Trophoblast cell (in vitro differentiated cells and primary cell): ENCODE data around the gene MAPK1.
A peak's percentile ranks its signal among the peaks of the same experiment; 100 is the strongest.

Source experiments
- DNase-seq, 2 donors: peaks; one replicate each; pipeline ENCODE4 v3.0.0-alpha.2; 2016
- H2AFZ ChIP-seq: 2 replicates; pipeline ENCODE4 v1.6.1; 2013; ENCODE audit warnings: low read length, moderate library complexity, mild to moderate bottlenecking; ENCODE audit not compliant: insufficient read depth, poor library complexity
- H2AK5ac ChIP-seq: 2 replicates; pipeline ENCODE4 v1.6.1; 2013; ENCODE audit warnings: mild to moderate bottlenecking, low read length
- H2BK120ac ChIP-seq: 2 replicates; pipeline ENCODE4 v1.6.1; 2013; ENCODE audit warnings: low read length, mild to moderate bottlenecking, moderate library complexity; ENCODE audit not compliant: insufficient read depth, poor library complexity
- H2BK12ac ChIP-seq: 2 replicates; pipeline ENCODE4 v1.6.1; 2013; ENCODE audit warnings: mild to moderate bottlenecking, low read length, moderate library complexity
- H2BK5ac ChIP-seq: 2 replicates; pipeline ENCODE4 v1.6.1; 2013; ENCODE audit warnings: low read length, low read depth, moderate library complexity, mild to moderate bottlenecking; ENCODE audit not compliant: poor library complexity
- H3K14ac ChIP-seq: 2 replicates; pipeline ENCODE4 v1.6.1; 2013; ENCODE audit warnings: mild to moderate bottlenecking, low read length
- H3K18ac ChIP-seq: 2 replicates; pipeline ENCODE4 v1.6.1; 2013; ENCODE audit warnings: mild to moderate bottlenecking, low read length
- H3K23ac ChIP-seq: 2 replicates; pipeline ENCODE4 v1.6.1; 2013; ENCODE audit warnings: low read length
- H3K27ac ChIP-seq: 2 replicates; pipeline ENCODE4 v1.5.1; 2013; ENCODE audit warnings: low read depth, mild to moderate bottlenecking, inconsistent platforms, low read length, moderate library complexity
- H3K27me3 ChIP-seq: 2 replicates; pipeline ENCODE4 v1.6.1; 2013; ENCODE audit warnings: inconsistent platforms, mild to moderate bottlenecking, low read length, moderate library complexity; ENCODE audit not compliant: insufficient read depth
- H3K36me3 ChIP-seq, 2 experiments: 1 replicate in 1 of 2; 2 replicates in 1 of 2; pipeline ENCODE4 v1.6.1; 2013; ENCODE audit warnings: low read length in 2 of 2, mild to moderate bottlenecking in 2 of 2, moderate library complexity in 1 of 2; ENCODE audit not compliant: insufficient read depth in 2 of 2, control insufficient read depth in 1 of 2
- H3K4ac ChIP-seq: 2 replicates; pipeline ENCODE4 v1.6.1; 2013; ENCODE audit warnings: low read depth, mild to moderate bottlenecking, low read length, moderate library complexity
- H3K4me1 ChIP-seq, 2 experiments: 1 replicate in 1 of 2; 2 replicates in 1 of 2; pipeline ENCODE4 v1.6.1; 2013; ENCODE audit warnings: low read length in 2 of 2, mild to moderate bottlenecking in 2 of 2, moderate library complexity in 1 of 2; ENCODE audit not compliant: insufficient read depth in 2 of 2, control insufficient read depth in 1 of 2
- H3K4me2 ChIP-seq: 2 replicates; pipeline ENCODE4 v1.6.1; 2013; ENCODE audit warnings: inconsistent platforms, mild to moderate bottlenecking, low read length, moderate library complexity
- H3K4me3 ChIP-seq: 2 replicates; pipeline ENCODE4 v1.5.1; 2013; ENCODE audit warnings: mild to moderate bottlenecking, low read depth, low read length, inconsistent platforms
- H3K79me1 ChIP-seq: one replicate; pipeline ENCODE4 v1.6.1; 2013; ENCODE audit warnings: low read length
- H3K79me2 ChIP-seq: 2 replicates; pipeline ENCODE4 v1.6.1; 2013; ENCODE audit warnings: low read length, mild to moderate bottlenecking; ENCODE audit not compliant: control insufficient read depth, insufficient read depth, poor library complexity
- H3K9ac ChIP-seq: 2 replicates; pipeline ENCODE4 v1.6.1; 2013; ENCODE audit warnings: mild to moderate bottlenecking, low read length
- H3K9me3 ChIP-seq: 2 replicates; pipeline ENCODE4 v1.6.1; 2013; ENCODE audit warnings: low read depth, mild to moderate bottlenecking, control low read depth, inconsistent platforms, low read length; ENCODE audit not compliant: insufficient read depth
- H4K12ac ChIP-seq: 2 replicates; pipeline ENCODE4 v1.6.1; 2013; ENCODE audit warnings: low read depth, mild to moderate bottlenecking, low read length, moderate library complexity
- H4K8ac ChIP-seq: 2 replicates; pipeline ENCODE4 v1.6.1; 2013; ENCODE audit warnings: low read depth, mild to moderate bottlenecking, low read length, moderate library complexity
- H4K91ac ChIP-seq: one replicate; pipeline ENCODE4 v1.6.1; 2013; ENCODE audit warnings: low read depth, mild to moderate bottlenecking, low read length, moderate library complexity
- WGBS: extraction: QIAGEN DNeasy Blood & Tissue Kit; methylation state at CpG from one replicate; pipeline ENCODE4 v1.1.7; 2013; ENCODE audit warnings: missing lambda C conversion rate; ENCODE audit not compliant: insufficient read length, insufficient coverage; ENCODE audit errors: extremely low coverage; 5-methylcytosine and 5-hydroxymethylcytosine counted together

Gene MAPK1

DNA sequence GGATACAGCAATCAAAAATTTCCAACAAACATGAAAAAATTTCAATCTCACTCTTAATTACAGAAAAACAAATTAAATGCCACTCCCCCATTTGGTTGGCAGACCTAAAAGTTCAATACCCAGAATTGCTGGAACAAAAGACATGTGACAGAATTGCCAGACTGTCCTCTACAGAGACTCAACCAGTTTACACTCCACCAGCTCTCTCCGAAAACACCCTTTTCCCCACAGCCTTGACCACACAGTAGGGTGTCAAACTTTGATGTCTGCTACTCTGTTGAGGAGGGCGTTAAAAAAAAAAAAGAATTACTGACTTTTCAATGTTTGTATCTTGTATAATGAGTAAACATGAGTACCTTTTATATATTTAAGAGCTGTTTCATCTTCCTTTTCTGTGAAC lies 87.2 kb downstream of the MAPK1 start:
- no peak overlapping the region for H3K9ac ChIP-seq
- no peak overlapping the region for H3K18ac ChIP-seq
- peaks cover 14 to 19% of the 10 kb centered on the region in 2 experiments for H3K36me3 ChIP-seq
- H2BK12ac ChIP-seq = no peak overlapping the region
- H2AK5ac ChIP-seq = no peak overlapping the region
- no peak overlapping the region for H3K27ac ChIP-seq
- H4K12ac ChIP-seq = no peak overlapping the region
- no peak for DNase-seq
- H2AFZ ChIP-seq = no peak overlapping the region
- H3K79me2 ChIP-seq = no peaks in the 10 kb centered on the region
- no peak overlapping the region for H3K4me3 ChIP-seq
- no peak overlapping the region for H3K4me2 ChIP-seq
- H4K8ac ChIP-seq = no peak overlapping the region
- no peak overlapping the region for H4K91ac ChIP-seq
- H3K14ac ChIP-seq = no peak overlapping the region
- H3K23ac ChIP-seq = no peak overlapping the region
- no peaks in the 10 kb centered on the region for H3K79me1 ChIP-seq
- no peaks in the 10 kb centered on the region for H3K27me3 ChIP-seq
- no peak overlapping the region for H2BK120ac ChIP-seq
- no peak overlapping the region for H2BK5ac ChIP-seq
- WGBS = no CpG with 5 or more reads among the region's 2 CpGs
- H3K4ac ChIP-seq = no peak overlapping the region
- no peaks in the 10 kb centered on the region for H3K4me1 ChIP-seq
- H3K9me3 ChIP-seq = no peaks in the 10 kb centered on the region

DNA sequence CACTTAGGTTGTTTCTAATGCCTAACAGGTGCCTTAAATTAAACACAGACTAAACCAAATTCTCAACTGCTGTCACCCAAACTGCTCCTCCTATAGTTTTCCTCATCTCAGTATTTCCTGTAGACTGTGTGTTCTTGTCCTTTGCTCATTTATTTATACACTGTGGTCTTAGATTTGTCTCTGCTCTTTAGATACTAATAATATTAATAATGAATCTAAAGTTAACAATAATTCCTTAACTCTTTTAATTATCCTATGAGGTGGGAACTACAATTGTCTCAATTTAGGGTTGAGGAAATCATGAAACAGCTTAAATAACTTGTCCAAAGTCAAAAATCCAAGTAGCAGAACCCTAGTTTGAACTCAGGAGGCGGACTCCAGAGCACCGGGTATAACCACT lies 88.0 kb downstream of the MAPK1 start:
- Histone ChIP-seq H3K4ac (no peak overlapping the region), H3K79me1 (no peaks in the 10 kb centered on the region), H3K9me3 (no peaks in the 10 kb centered on the region), H3K4me3 (no peak overlapping the region), H3K27ac (no peak overlapping the region), H3K27me3 (no peaks in the 10 kb centered on the region), H4K8ac (no peak overlapping the region), H2AFZ (no peak overlapping the region), H4K91ac (no peak overlapping the region), H2BK120ac (no peak overlapping the region), H3K4me1 (no peaks in the 10 kb centered on the region), H3K23ac (no peak overlapping the region), H2AK5ac (no peak overlapping the region), H2BK5ac (no peak overlapping the region), H3K18ac (no peak overlapping the region), H3K4me2 (no peak overlapping the region), H3K9ac (no peak overlapping the region), H4K12ac (no peak overlapping the region), H3K36me3 (peaks cover 11 to 15% of the 10 kb centered on the region in 2 experiments), H3K79me2 (no peaks in the 10 kb centered on the region), H3K14ac (no peak overlapping the region), H2BK12ac (no peak overlapping the region)
- DNase-seq = no peak
- no CpG with 5 or more reads among the region's 2 CpGs for WGBS

DNA sequence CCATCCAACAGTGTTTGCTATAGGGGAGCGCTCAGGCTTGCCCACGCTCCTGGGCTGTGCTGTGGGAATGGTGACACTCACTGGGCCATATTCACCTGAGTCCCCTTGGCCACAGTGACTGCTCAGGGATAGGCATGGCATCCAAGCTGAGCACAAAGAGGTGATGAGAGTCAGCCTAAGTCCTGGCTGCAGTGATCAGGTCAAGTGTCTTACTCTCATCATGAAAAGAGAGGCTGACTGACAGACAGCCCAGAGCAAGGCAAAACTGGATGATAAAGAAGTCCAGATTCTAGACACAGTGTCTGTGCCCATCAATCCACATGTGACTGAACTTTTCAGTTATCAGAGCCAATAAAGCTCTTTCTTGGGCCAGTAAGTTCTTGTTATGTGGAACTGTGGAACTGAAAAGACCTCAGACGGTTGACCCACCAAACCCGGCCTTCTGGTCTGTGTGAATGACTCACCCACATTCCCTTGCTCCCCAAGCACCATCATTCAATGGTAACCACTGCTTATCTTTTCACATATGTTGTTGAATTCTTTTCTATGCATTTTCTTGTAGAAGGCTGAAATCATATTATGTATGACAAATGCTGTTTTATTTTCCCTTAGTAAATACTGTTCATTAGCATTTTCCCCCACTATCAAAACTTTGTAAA lies 88.6 kb downstream of the MAPK1 start:
- Histone ChIP-seq H2BK120ac (no peak overlapping the region), H4K91ac (no peak overlapping the region), H2BK12ac (no peak overlapping the region), H2AFZ (no peak overlapping the region), H3K36me3 (peaks cover 8 to 18% of the 10 kb centered on the region in 2 experiments), H2BK5ac (no peak overlapping the region), H3K27me3 (no peaks in the 10 kb centered on the region), H4K12ac (no peak overlapping the region), H3K9ac (no peak overlapping the region), H3K27ac (no peak overlapping the region), H3K4me2 (no peak overlapping the region), H3K14ac (no peak overlapping the region), H3K79me2 (no peaks in the 10 kb centered on the region), H3K18ac (no peak overlapping the region), H3K9me3 (peaks cover 2% of the 10 kb centered on the region), H3K4me3 (no peak overlapping the region), H3K23ac (no peak overlapping the region), H2AK5ac (no peak overlapping the region), H3K4me1 (no peaks in the 10 kb centered on the region), H3K79me1 (no peaks in the 10 kb centered on the region), H4K8ac (no peak overlapping the region), H3K4ac (no peak overlapping the region)
- no CpG with 5 or more reads among the region's 4 CpGs for WGBS
- peak in 1 of 2 donors; percentile 17 for DNase-seq

DNA sequence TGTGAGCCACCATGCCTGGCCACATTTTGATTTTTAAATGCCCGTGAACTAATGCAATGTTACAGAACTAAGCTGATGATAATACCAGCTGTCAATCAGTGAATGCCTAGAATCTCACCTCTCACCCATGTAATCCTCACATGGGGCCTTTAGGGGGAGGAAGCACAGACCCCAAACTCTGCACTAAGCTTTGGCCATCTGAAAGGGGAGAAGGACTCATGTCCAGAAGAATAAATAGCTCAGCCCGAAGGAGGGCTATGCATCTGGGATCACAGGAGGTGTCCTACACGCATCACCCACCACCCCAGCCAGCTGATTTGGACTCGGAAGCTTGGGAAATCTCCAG lies 95.8 kb downstream of the MAPK1 start:
- H4K12ac ChIP-seq = no peak overlapping the region
- no CpG with 5 or more reads among the region's 4 CpGs for WGBS
- H3K9me3 ChIP-seq = peaks cover 2% of the 10 kb centered on the region

More for the DNA sequence above, 95.8 kb downstream of the MAPK1 start:
- Histone ChIP-seq H3K4me1 (no peaks in the 10 kb centered on the region), H2BK5ac (no peak overlapping the region), H3K14ac (no peak overlapping the region), H3K79me1 (no peaks in the 10 kb centered on the region), H3K23ac (no peak overlapping the region), H4K91ac (no peak overlapping the region), H2BK12ac (no peak overlapping the region), H4K8ac (no peak overlapping the region), H3K9ac (no peak overlapping the region), H3K4me2 (no peak overlapping the region), H3K79me2 (no peaks in the 10 kb centered on the region), H3K27ac (no peak overlapping the region), H3K4ac (no peak overlapping the region), H3K27me3 (no peaks in the 10 kb centered on the region), H3K4me3 (no peak overlapping the region), H3K36me3 (peaks cover 38 to 45% of the 10 kb centered on the region in 2 experiments), H3K18ac (no peak overlapping the region), H2BK120ac (no peak overlapping the region), H2AFZ (no peak overlapping the region), H2AK5ac (no peak overlapping the region)
- DNase-seq = no peak
